K562 (cell line): Measurements from ENCODE around the gene COMMD9. TPM values are rescaled to one million over a fixed set of nuclear protein-coding genes. Genes with fewer than 3 reads are reported as not detected.

Experiments used
- ATAC-seq: fragments of 200-7000 bp; cut with Tn5 transposase; 3 replicates; pipeline ENCODE4 v1.9.1; 2020; ENCODE audit warnings: moderate library complexity
- BruUV-seq: library from RNA; stranded (reverse); fragments of 400-500 nt; replicated peaks from 2 replicates; lab custom pipeline; 2021; lab: Mats Ljungman, UMichigan
- CTCF ChIA-PET: fragments of 300-600 bp; formaldehyde crosslinking; extraction: SDS; loops from one replicate; lab custom pipeline; 2021; ENCODE audit warnings: low intra/inter-chr PET ratio; lab: Yijun Ruan, JAX
- POLR2A ChIA-PET: fragments of 300-600, 350-650 bp; sonication (Branson Sonifier 250); formaldehyde crosslinking; extraction: SDS; loops from one replicate; lab custom pipeline; 2021; ENCODE audit warnings: antibody characterized with exemption, inconsistent platforms; lab: Yijun Ruan, JAX
- DNase-seq, 4 experiments: peaks; one replicate each; pipeline versions ENCODE4 v3.0.0 to v3.0.0-alpha.2; 2011 to 2018; ENCODE audit warnings: low spot score in 3 of 4, mixed read lengths in 3 of 4; ENCODE audit errors: extremely low read depth in 1 of 4
- FAIRE-seq: peaks from 2 replicates; lab custom pipeline; 2011; peaks lifted over from hg19 to GRCh38; lab: Jason Lieb, UNC
- H2AFZ ChIP-seq: 2 replicates; pipeline ENCODE4 v1.6.0; 2011; ENCODE audit warnings: low read depth, low read length, control low read depth, inconsistent platforms
- H3K27ac ChIP-seq: fragments of 200-600 bp; 3 replicates; pipeline ENCODE4 v1.8.0; 2011; ENCODE audit warnings: low read depth, mild to moderate bottlenecking, control low read depth, inconsistent platforms, low read length, moderate library complexity, mixed read lengths; ENCODE audit errors: extremely low read depth
- H3K27me3 ChIP-seq, 2 experiments: fragments of 300-600 bp in 1 of 2; 2 replicates in 1 of 2; 3 replicates in 1 of 2; pipeline versions ENCODE4 v1.6.0 to v1.8.0; 2011; ENCODE audit warnings: inconsistent platforms in 2 of 2, low read length in 2 of 2, mild to moderate bottlenecking in 1 of 2, mixed read lengths in 1 of 2, moderate library complexity in 1 of 2; ENCODE audit not compliant: control insufficient read depth in 2 of 2, insufficient read depth in 2 of 2
- H3K36me3 ChIP-seq: fragments of 300-600 bp; 3 replicates; pipeline ENCODE4 v1.8.0; 2011; ENCODE audit warnings: mild to moderate bottlenecking, low read length, inconsistent platforms; ENCODE audit not compliant: control insufficient read depth, insufficient read depth
- H3K4me1 ChIP-seq, 2 experiments: fragments of 200-600 bp in 1 of 2; replicated peaks in 1 of 2; 2 replicates in 1 of 2; 3 replicates in 1 of 2; pipeline versions ENCODE4 v1.5.1 to v1.8.0; 2011; ENCODE audit warnings: inconsistent platforms in 2 of 2, low read length in 2 of 2, mild to moderate bottlenecking in 1 of 2, mixed read lengths in 1 of 2, moderate library complexity in 1 of 2; ENCODE audit not compliant: control insufficient read depth in 2 of 2, insufficient read depth in 2 of 2
- H3K4me2 ChIP-seq: 2 replicates; pipeline ENCODE4 v1.6.1; 2011; ENCODE audit warnings: low read length, control low read depth, inconsistent platforms, mixed read lengths; ENCODE audit not compliant: insufficient read depth
- H3K4me3 ChIP-seq: fragments of 200-600 bp; sonication (generic), shearing (Covaris generic); 2 replicates; pipeline ENCODE4 v1.5.1; 2016; ENCODE audit warnings: control low read depth, inconsistent platforms
- H3K79me2 ChIP-seq: fragments of 200-600 bp; 3 replicates; pipeline ENCODE4 v1.8.0; 2011; ENCODE audit warnings: low read length, inconsistent platforms; ENCODE audit not compliant: control insufficient read depth, insufficient read depth
- H3K9ac ChIP-seq, 2 experiments: 2 replicates each; pipeline versions ENCODE4 v1.6.0 to v1.6.1; 2011; ENCODE audit warnings: low read depth in 2 of 2, low read length in 2 of 2, control low read depth in 1 of 2, inconsistent platforms in 1 of 2, mild to moderate bottlenecking in 1 of 2, mixed read lengths in 1 of 2; ENCODE audit not compliant: insufficient read depth in 1 of 2
- H3K9me1 ChIP-seq: one replicate; pipeline ENCODE4 v1.6.0; 2011; ENCODE audit warnings: inconsistent platforms, mild to moderate bottlenecking, low read length, moderate library complexity; ENCODE audit not compliant: control insufficient read depth, insufficient read depth
- H3K9me3 ChIP-seq: replicated peaks from 2 replicates; pipeline ENCODE4 v1.5.1; 2011; ENCODE audit warnings: low read depth, low read length, inconsistent platforms; ENCODE audit not compliant: control insufficient read depth, insufficient read depth
- H4K20me1 ChIP-seq: replicated peaks from 2 replicates; pipeline ENCODE4 v1.6.1; 2011; ENCODE audit warnings: low read length, inconsistent platforms, mixed read lengths; ENCODE audit not compliant: control insufficient read depth, insufficient read depth
- FOSL1 ChIP-seq: fragments of 200-800 bp; sonication (Bioruptor generic); conservative IDR thresholded peaks from 2 replicates; pipeline ENCODE4 v1.6.1; 2016; ENCODE audit warnings: missing genetic modification characterization, missing compliant biosample characterization
- GABPA ChIP-seq: fragments of 200-800 bp; sonication (Bioruptor generic); conservative IDR thresholded peaks from 2 replicates; pipeline ENCODE4 v1.6.1; 2016; ENCODE audit warnings: low read depth, missing genetic modification characterization, missing compliant biosample characterization
- HMGN3 ChIP-seq: IDR thresholded peaks from 2 replicates; pipeline ENCODE4 v1.6.1; 2011; ENCODE audit warnings: borderline replicate concordance, low read depth, mild to moderate bottlenecking, mixed read lengths, low read length; ENCODE audit not compliant: insufficient read length; ENCODE audit errors: extremely low read depth
- SIN3A ChIP-seq, 2 experiments: fragments of 150-350 bp in 1 of 2; IDR thresholded peaks; 2 replicates each; pipeline ENCODE4 v1.6.1; 2011 to 2016; ENCODE audit warnings: borderline replicate concordance in 2 of 2, low read depth in 2 of 2, low read length in 2 of 2, mild to moderate bottlenecking in 2 of 2, moderate library complexity in 2 of 2; ENCODE audit not compliant: control insufficient read depth in 1 of 2
- WGBS: fragments of 100-300 bp; shearing (Covaris generic); methylation state at CpG from one replicate; pipeline ENCODE4 v1.1.6; 2016; ENCODE audit warnings: low coverage, mixed read lengths; ENCODE audit not compliant: insufficient coverage; ENCODE audit errors: missing lambda C conversion rate; 5-methylcytosine and 5-hydroxymethylcytosine counted together
- in situ Hi-C: fragments of 300-500 bp; cut with MboI; formaldehyde crosslinking; loops from 4 replicates; pipeline ENCODE4 v1.15.0; 2018; ENCODE audit warnings: inconsistent platforms, mixed read lengths
- intact Hi-C: fragments of 100-400 bp; cut with micrococcal nuclease; formaldehyde crosslinking; loops from 2 replicates; pipeline ENCODE4 v1.14.2; 2022
- polyA plus RNA-seq, 8 experiments: library from polyadenylated mRNA; depleted of rRNA in 4 of 8; stranded (reverse) in 5 of 8; unstranded in 3 of 8; fragments of >200 nt; fragmentation: Nextera tagmentation in 2 of 8; fragmentation: Illumina TruSeq in 1 of 8; extraction: Ambion mirVana in 2 of 8; extraction: Trizol in 1 of 8; gene quantifications; 2 replicates each; pipeline versions ENCODE4 v1.2.1 to v1.2.3, GENCODE V29; 2011 to 2014; ENCODE audit warnings: inconsistent platforms in 1 of 8, missing spikeins in 1 of 8
- total RNA-seq, 7 experiments: library from RNA; depleted of rRNA in 6 of 7; stranded (reverse); fragments of >200 nt in 6 of 7; fragmentation: Illumina TruSeq in 2 of 7; extraction: Trizol in 2 of 7; gene quantifications; 2 replicates each; pipeline versions ENCODE4 v1.2.1 to v1.2.3, GENCODE V29; 2011 to 2021; ENCODE audit warnings: low replicate concordance in 1 of 7

COMMD9 gene
- total and polyA plus RNA-seq, 9 of the 15 experiments (the other 6 are each of a cell fraction or from before 2014, with no cell fraction given): 27.3 to 121 (median 48.0) TPM

GRCh38 chr11:36333468-36333867, 44.2 kb upstream of the COMMD9 start:
- ChIA-PET POLR2A (interaction anchor here (1.3 kb wide), 1 partner anchor 16 kb away, joined by 4 read pairs; no protein-coding TSS in a partner anchor), CTCF (no interaction called here)
- no peak overlapping the region for H3K4me2 ChIP-seq
- H3K9me3 ChIP-seq: no peaks in the 10 kb centered on the region
- DNase-seq (no peak), FAIRE-seq (no peak), ATAC-seq (no peak)
- H3K4me3 ChIP-seq: no peak overlapping the region
- no peak overlapping the region for H3K9ac ChIP-seq
- in situ Hi-C loops: no loop called here
- WGBS: 7% methylated on average over 1 of the region's 1 CpG
- no peaks in the 10 kb centered on the region for H3K9me1 ChIP-seq
- H3K4me1 ChIP-seq: no peaks in the 10 kb centered on the region
- TF ChIP-seq SIN3A (IDR thresholded peaks at IDR 0.05; ENCODE audit: borderline replicate concordance in 2 of 2, control insufficient read depth in 1 of 2, low read depth in 2 of 2, low read length in 2 of 2) (no peak), FOSL1 (tag) (0 out of 2 replicates have a peak, but pooled peaks have one; percentile 18), GABPA (tag) (no peak)
- no peak overlapping the region for H3K27ac ChIP-seq
- intact Hi-C loops: no loop called here
- H2AFZ ChIP-seq: no peak overlapping the region
- H3K36me3 ChIP-seq: no peaks in the 10 kb centered on the region
- H3K79me2 ChIP-seq: no peaks in the 10 kb centered on the region
- no peaks in the 10 kb centered on the region; a peak in 1 of 5 replicates for H3K27me3 ChIP-seq
- no TSS peak for BruUV-seq
- no peaks in the 10 kb centered on the region for H4K20me1 ChIP-seq

- Histone ChIP-seq H3K4me2 (no peak overlapping the region), H3K4me3 (no peak overlapping the region)
- FAIRE-seq: no peak
- no peak for TF ChIP-seq HMGN3
- TF ChIP-seq, all 486 proteins: peak for 0
- no TSS peak for BruUV-seq
- WGBS: 4% methylated on average over 2 of the region's 2 CpGs
- intact Hi-C loops: no loop called here
- Histone ChIP-seq H3K27me3 (no peaks in the 10 kb centered on the region; a peak in 1 of 5 replicates), H2AFZ (no peak overlapping the region), H3K4me1 (no peaks in the 10 kb centered on the region), H3K9me3 (no peaks in the 10 kb centered on the region), H4K20me1 (no peaks in the 10 kb centered on the region), H3K9me1 (no peaks in the 10 kb centered on the region), H3K79me2 (no peaks in the 10 kb centered on the region), H3K9ac (no peak overlapping the region), H3K27ac (no peak overlapping the region), H3K36me3 (no peaks in the 10 kb centered on the region)
- ChIA-PET CTCF (no interaction called here), POLR2A (no interaction called here)
- ATAC-seq (no peak), DNase-seq (no peak)
- in situ Hi-C loops: no loop called here
Measured at GRCh38 chr11:36330411-36330810, 41.2 kb upstream of the COMMD9 start.
